Renal cortical epithelial cell (primary cell): Measurements from ENCODE around the gene PRKN. TPM values are rescaled to one million over a fixed set of nuclear protein-coding genes. Genes with fewer than 3 reads are reported as not detected.
"Not testable (repeated sequence)": the region's sequence is repeated elsewhere in the genome, so short reads cannot be mapped to it uniquely, and the experiment has no call there.

Experiments
- DNase-seq: peaks from one replicate; pipeline ENCODE4 v3.0.0-alpha.2; 2011; ENCODE audit warnings: low read depth
- total RNA-seq: library from RNA; depleted of rRNA; stranded (reverse); fragments of >200 nt; gene quantifications from 2 replicates; pipeline ENCODE4 v1.2.3, GENCODE V29; 2014

Gene PRKN
- total RNA-seq, 1 donor from 2014 or later = 3.6 TPM

- DNase-seq = not testable (repeated sequence)
These were observed 876.1 kb downstream of the PRKN start for GRCh38 chr6:161851486-161851885.

GRCh38 chr6:161850562-161850961 lies 877.0 kb downstream of the PRKN start:
- no peak for DNase-seq

GRCh38 chr6:161847628-161848027 lies 879.9 kb downstream of the PRKN start:
- no peak for DNase-seq

- DNase-seq = no peak
These were observed 882.8 kb downstream of the PRKN start for GRCh38 chr6:161844804-161845203.

- no peak for DNase-seq
These were observed 884.5 kb downstream of the PRKN start for GRCh38 chr6:161843066-161843465.

GRCh38 chr6:161840380-161840779 lies 887.2 kb downstream of the PRKN start:
- no peak for DNase-seq

GRCh38 chr6:161838306-161839035 lies 889.1 kb downstream of the PRKN start:
- no peak for DNase-seq

GRCh38 chr6:161837854-161838253 lies 889.7 kb downstream of the PRKN start:
- peak; percentile 15 for DNase-seq

GRCh38 chr6:161837449-161837735 lies 890.2 kb downstream of the PRKN start:
- DNase-seq = no peak

- peak; percentile 59 for DNase-seq
These were observed 890.7 kb downstream of the PRKN start for GRCh38 chr6:161836643-161837448.

GRCh38 chr6:161835500-161836215 lies 891.9 kb downstream of the PRKN start:
- DNase-seq = no peak

GRCh38 chr6:161834426-161834825 lies 893.1 kb downstream of the PRKN start:
- no peak for DNase-seq

- no peak for DNase-seq
These were observed 894.3 kb downstream of the PRKN start for GRCh38 chr6:161833099-161833860.

GRCh38 chr6:161832622-161833021 lies 894.9 kb downstream of the PRKN start:
- no peak for DNase-seq

GRCh38 chr6:161830866-161831616 lies 896.5 kb downstream of the PRKN start:
- DNase-seq = no peak

- no peak for DNase-seq
These were observed 898.3 kb downstream of the PRKN start for GRCh38 chr6:161829291-161829729.

- no peak for DNase-seq
These were observed 899.2 kb downstream of the PRKN start for GRCh38 chr6:161828355-161828754.

GRCh38 chr6:161826512-161826911 lies 901.1 kb downstream of the PRKN start:
- DNase-seq = no peak

- DNase-seq = not testable (repeated sequence)
These were observed 905.4 kb downstream of the PRKN start for GRCh38 chr6:161822204-161822603.

- no peak for DNase-seq
These were observed 909.7 kb downstream of the PRKN start for GRCh38 chr6:161817881-161818280.

GRCh38 chr6:161815965-161816364 lies 911.6 kb downstream of the PRKN start:
- DNase-seq = no peak
